GM18868 (cell line): ENCODE results near the gene UTF1.

Experiments
- ATAC-seq: cut with Tn5 transposase; IDR thresholded peaks from one replicate; pipeline ENCODE4 v1.9.1; 2021; ENCODE audit warnings: mild to moderate bottlenecking, moderate library complexity; ENCODE audit not compliant: unreplicated experiment

Gene UTF1, protein sequence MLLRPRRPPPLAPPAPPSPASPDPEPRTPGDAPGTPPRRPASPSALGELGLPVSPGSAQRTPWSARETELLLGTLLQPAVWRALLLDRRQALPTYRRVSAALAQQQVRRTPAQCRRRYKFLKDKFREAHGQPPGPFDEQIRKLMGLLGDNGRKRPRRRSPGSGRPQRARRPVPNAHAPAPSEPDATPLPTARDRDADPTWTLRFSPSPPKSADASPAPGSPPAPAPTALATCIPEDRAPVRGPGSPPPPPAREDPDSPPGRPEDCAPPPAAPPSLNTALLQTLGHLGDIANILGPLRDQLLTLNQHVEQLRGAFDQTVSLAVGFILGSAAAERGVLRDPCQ

DNA sequence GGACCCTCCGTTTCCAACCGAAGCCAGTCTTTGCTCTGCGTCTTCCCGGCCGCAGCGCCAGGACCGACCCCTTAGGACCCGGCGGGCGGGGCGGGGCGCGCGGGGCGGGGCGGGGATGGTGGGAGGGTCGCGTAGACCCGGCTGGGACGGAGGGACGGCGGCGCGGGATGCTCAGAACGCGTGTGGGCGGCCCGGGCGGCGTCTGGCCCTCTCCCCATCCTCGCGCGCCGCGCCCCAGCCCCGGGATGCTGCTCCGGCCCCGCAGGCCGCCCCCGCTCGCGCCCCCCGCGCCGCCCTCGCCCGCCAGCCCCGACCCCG is at the start of gene UTF1:
TSS of gene UTF1 (plus strand) at position 174 of the 318 bp plus-strand sequence. CDS start at position 246, 72 bp downstream.
- no peak for ATAC-seq

DNA sequence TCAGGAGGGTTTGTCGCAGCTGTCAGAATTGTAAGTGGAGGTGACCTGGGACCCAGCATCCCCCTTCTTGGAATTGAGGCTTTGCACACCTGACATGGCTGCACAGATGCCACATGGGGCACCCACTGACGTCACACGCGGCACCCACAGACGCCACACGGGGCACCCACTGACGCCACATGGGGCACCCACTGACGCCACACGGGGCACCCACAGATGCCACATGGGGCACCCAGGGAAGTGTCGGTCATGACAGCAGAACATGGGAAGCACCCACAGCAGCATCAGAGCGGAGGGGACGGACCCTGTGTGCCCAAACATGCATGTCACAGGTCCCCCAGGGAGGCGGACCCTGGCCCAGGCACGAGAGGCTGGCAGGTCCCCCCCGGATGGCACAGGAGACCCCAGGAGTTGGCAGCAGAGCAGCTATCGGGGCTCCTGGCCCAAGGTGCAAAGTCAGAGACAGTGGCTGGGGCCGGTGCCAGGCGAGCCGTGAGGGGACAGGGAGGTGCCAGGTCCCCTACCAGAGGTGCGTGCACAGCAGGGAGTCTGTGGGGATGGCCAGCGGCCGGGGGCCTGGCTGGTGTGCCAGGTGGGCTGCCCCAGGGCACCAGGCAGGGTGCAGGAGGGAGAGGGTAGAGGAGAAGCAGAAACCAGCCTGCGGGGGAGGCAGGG is 48.9 kb upstream of the UTF1 start:
- ATAC-seq: no peak

DNA sequence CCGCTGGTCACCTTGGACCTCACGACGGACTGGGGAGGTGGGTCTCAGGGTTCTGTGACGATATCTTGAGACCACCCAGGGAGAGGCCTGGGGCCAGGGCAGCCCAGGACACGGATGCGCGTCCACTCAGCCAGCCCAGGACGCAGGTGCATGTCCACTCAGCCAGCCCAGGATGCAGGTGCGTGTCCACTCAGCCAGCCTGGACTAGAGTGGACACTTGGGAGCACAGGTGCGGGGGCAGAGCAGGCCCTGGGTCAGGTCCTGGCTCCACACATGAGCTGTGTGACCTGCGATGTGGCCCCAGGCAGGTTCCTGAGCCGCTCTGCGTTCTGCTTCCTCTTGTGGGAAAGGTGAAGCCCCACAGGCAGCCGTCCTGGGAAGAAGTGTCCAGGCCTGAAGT is 47.8 kb upstream of the UTF1 start:
- ATAC-seq: no peak

DNA sequence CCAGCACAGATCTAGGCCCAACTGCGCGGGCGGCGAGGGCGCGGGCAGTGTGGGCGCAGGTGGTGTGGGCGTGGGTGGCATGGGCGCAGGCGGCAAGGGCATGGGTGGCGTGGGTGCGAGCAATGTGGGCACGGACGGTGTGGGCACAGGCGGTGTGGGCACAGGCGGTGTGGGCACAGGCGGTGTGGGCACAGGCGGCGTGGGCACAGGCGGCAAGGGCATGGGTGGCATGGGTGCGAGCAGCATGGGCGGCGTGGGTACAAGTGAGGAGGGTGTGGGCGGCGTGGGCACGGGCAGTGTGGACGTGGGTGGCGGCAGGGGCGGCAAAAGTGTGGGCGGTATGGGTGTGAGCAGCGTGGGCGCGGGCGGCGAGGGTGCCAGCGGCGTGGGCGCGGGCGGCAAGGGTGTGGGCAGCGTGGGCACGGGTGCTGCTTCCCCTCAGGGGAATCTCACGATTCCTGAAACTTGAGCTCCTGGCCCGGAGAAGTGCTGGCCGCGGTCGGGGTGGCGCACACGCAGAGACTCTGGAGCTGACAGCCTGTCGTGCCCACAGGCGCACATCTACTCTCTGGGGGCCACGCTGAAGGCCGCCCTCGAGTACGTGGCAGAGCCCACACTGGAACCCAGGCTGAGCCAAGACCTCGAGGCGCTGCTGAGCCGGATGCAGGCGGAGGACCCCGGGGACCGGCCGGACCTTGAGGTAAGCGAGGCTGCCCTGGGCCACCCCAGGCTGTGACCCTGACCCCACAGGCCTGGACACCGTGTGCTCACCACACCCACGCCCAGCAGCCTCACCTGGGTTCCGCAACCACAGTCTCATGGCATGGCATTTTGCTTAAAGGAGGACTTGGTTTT is 47.0 kb upstream of the UTF1 start:
- ATAC-seq: no peak

DNA sequence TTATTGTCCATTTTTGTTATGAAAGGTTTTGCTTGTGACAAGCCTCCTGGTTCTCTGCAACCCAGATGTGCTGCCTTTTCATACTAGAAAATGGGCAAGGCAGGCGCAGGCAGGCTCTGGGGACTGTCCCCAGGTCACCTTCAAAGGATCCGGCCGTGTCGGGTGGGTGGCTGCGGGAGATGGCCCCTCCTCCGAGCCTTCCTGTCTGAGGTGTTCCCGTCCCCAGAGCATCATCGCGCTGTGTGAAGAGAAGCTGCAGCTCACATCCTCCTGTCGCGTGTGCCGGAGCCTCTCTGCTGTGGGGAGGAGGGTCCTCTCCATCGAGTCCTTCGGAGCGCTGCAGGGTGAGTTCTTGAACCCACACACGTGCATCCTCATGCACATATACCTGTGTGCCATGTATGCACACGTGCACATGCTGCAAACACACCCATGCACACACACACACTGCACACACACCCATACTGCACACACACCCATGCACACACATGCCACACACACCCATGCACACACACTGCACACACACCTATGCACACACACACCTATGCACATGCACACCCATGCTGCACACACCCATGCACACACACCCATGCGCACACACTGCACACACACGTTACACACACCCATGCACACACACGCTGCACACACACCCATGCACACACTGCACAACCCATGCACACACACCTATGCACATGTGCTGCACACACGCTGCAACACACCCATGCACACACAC is 46.2 kb upstream of the UTF1 start:
- no peak for ATAC-seq

DNA sequence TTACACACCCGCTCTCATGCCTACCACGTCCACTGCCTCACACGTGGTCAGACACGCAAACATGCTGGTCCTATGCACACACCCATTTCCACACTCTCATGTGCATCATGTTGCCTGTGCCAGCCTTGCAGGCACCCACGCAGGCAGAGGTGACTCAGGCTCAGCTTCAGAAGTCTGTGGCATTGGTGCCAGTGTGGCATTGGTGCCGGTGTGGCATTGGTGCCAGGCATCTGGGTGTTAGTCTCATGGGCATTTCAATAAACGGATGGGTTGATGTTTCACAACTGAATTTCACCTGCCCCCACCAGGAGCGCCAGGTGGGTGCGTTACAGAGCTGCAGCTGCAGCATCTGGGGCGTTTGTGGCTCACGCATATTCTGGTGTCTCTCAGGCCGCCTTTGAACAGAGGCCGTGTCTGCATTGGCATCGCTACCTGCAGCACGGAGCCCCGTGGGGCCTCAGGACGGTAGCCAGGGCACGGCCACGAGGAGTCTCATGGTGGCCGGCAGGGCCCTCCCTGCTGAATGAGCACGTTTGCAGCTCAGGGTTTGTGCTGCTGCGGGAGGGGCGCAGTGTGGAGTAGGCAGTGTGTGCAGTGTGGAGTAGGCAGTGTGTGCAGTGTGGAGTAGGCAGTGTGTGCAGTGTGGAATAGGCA is 45.3 kb upstream of the UTF1 start:
- ATAC-seq: no peak

DNA sequence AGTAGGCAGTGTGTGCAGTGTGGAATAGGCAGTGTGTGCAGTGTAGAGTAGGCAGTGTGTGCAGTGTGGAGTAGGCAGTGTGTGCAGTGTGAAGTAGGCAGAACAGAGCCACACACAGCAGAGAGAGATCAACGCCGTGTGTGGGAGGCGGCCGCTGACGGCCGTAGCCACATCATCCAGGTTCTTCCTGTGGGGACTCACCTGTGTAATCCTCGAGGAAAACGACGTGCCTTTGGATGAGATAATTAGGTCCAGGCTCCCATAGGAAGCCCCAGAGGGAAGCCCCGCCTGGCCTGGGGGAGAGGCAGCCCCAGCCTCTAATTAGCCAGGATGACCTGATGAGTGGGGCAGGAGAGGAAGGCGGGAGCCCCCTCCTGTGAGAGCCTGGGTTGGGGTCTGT is 44.6 kb upstream of the UTF1 start:
- no peak for ATAC-seq

DNA sequence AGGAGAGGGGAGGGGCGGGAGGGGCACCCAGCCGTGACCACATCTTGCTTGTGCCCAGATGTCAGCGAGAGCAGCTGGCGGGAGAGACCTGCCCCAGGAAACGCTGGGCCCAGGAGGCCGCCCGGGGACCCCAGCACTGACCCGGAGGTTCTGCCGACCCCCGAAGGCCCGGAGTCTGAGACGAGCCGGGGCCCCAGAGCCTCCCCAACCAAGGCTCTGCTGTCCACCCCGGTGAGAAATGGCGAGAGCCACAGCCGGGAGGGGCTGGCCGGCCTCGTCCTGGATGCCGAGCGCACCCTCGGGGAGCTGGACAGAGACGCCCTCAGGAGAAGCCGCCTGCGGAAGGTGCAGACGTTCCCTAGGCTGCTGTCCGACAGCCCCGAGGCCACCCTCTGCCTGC is 44.1 kb upstream of the UTF1 start:
- ATAC-seq: no peak

DNA sequence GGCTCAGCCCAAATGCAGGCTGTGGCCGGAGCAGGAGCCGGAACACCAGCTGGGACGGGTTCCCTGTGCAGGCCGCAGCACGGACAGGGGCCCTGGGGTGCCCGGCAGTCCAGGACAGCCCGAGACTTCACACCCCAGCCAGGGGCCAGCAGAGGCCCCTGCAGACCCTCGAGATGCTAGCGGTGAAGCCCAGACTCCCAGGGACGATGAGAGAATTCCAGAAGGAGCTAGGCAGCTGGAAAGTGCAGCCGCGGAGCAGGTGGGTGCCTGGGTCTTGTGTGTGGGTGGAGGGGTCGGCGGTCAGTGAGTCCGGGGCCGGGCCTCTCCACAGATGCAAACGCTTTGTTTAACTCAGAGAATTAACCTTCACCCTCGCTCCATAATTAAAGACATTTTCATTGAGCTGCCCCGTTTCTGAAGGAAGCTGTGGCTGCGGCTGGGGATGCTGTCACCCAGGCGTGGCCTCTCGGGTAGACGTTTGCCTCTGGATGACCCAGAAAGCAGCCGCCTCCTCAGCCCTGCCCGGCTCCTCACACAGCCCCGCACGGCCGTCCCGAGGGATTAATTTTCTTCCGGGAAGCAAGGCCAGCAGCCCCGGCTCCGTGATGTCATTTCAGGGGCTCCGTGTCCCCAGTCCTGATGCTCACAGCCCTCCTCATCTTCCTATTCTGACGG is 43.5 kb upstream of the UTF1 start:
- no peak for ATAC-seq

DNA sequence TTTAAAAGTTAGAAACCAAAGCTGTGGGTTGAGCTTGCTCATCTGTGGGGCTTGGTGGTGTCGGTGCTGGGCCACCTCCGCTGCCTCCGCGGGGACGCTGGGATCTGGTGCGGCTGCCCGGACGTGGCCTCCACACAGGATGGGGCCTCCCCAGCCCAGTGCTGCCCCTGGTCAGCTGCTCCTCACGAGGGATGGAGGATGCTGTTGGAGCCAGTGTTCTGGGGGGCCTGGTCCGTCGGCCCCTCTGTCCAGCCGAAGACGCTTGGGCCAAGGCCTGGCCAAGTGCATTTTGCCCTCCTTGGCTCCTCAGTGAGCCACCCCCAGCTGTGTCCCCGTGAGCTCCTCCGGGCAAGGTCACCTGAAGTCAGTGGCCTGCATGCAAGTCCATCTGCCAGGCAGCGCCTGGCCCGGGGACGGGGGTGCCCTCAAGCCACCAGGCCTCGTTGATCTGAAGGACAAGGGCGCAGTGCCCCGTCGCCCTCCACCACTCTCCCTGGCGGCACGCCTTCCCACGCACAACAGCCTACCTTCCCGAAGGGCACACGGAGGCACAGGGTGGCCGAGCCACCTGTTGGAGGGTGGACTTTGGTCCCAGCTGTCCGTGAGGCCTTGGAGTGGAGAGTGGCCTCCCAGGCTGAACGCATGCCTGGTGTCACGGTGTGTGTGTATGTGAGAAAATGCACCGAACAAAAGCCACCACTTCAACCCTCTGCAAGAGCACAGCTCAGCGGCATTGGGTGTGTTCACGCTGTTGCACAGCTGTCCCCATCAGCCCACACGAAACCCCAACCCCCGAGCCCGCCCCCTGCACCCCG is 42.7 kb upstream of the UTF1 start:
- ATAC-seq: no peak

DNA sequence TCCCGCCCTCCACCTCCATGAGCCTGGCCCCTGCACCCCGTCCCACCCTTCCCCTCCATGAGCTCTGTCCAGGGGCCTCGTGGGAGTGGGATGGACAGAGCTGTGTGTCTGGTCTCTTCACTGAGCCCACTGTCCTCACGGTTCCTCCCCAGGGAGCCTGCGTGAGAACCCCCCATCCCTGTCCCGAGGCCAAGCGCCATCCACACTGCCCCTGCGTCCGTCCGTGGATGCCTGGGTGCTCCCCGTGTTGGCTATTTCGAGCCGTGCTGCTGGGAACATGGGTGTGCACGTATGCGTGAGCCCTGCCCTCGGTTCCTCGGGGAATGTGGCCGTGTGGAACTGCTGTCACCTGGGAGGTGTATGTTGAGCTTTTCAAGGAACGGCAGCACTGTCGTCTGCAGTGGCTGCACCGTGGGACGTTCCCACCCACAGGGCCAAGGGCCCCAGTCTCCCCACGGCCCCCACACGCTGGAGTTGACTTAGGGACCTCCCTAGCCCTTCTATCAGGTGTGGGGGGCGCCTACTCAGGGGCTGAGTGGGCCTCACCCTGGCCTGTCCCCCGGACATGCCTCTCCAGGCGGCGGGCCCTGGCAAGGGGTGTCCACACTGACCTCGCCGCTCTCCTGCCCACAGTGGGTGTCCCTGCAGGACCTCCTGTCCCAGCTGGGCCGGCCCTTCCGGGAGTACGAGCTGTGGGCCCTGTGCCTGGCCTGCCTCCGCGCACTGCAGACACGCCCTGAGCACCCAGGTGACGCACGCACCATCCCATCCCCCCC is 41.9 kb upstream of the UTF1 start:
- ATAC-seq: no peak

DNA sequence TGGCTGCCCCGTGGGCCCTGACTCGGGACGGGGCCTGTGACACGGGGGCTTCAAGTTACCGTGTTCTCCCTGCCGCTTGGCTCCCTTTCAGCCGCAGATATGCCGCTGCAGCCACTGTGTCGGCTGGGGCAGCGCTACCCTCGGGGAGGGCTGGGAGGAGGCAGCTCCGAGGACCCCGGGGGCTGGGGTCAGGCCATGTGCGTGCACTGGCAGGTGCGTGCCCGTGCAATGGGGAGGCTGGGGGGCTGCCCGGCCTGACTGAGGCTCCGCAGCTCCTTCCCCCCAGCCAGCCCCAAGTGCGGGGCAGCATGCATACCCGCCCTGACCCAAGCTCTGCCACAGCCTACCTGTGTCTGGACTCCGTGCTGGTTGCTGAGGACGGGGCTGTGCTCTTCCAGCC is 40.8 kb upstream of the UTF1 start:
- no peak for ATAC-seq

DNA sequence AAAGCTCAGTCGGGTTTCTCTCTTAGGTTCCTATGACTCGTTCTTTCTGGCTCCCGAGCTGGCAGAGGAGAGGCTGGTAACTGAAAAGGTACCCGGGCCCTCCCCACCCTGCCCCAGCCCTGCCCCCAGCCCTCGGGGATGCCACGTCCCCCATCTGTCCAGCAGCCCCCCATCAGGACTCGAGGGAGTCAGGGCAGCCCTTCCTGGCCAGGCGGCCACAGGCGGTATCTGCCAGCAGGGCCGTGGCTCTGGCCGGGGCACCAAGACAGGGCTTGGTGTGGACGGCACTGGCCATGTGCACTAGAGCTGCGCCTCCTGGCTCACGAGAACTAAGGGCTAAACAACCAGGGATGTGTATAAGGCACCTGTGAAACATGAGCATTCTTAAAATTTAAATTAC is 40.3 kb upstream of the UTF1 start:
- no peak for ATAC-seq

DNA sequence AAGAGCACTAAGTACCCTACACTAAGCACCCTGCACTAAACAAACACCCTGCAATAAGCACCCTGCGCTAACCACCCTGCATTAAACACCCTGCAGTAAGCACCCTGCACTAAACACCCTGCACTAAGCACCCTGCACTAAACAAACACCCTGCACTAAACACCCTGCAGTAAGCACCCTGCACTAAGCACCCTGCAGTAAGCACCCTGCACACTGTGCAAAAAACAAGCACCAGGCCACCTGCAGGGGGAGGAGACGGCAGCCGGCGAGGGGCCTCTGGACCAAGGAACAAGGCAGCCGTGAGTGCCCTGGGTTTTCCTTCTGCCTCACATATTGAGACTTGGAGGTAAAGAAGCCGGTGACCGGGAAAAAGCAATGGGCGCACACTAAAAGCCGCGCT is 39.8 kb upstream of the UTF1 start:
- no peak for ATAC-seq

DNA sequence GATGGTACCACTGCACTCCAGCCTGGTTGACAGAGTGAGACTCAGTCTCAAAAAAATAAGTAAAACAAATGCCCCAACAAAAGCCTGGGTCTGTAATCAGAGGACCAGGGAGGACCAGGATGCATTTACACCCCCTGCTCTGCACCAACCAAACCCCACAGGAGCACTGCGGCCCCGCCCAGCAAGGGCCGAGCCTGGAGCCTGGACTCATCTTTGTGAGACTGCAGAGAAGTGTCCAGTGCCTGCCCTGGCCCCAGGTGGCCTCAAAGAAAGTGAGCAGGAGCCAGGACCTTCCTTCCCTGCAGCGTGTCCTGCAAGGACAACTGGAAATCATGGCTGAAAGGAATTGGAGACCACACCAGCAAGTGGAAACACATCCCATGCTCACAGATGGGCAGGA is 38.4 kb upstream of the UTF1 start:
- ATAC-seq: no peak

DNA sequence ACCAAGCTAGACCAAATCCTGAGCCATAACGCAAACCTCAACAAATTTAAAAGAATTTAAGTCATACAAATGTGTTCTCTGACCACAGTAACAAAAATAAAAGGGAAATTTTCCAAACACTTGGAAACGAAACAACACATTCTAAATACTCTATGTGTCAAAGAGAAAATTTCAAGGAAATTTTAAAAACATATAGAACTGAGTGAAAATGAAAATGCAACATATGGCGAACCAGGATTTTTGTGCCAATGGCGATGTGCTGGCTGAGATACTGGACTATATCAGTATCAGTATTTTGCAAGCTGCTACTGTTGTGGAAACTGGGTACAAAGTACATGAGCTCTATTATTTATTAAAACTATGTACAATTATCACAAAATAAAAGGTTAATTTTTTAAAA is 35.9 kb upstream of the UTF1 start:
- ATAC-seq: no peak

DNA sequence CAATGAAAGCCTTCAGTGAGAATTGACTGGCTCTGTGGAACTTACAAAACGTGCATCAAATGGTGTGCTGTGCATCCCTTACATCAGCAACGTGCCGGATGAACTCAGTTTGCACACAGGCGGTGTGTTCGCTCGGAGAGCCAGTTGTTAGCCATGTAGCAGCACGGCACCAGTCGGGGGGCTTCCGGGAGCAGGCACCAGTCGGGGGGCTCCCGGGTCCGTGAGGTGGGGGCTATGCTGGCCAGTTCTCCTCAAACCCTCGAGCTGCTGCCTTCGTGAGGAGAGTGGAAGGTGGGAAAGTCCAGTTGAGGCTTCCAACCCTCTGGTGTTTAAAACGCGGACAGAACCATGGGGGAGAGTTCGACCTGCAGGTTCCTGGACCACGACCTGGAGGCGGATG is 34.9 kb upstream of the UTF1 start:
- ATAC-seq: no peak

DNA sequence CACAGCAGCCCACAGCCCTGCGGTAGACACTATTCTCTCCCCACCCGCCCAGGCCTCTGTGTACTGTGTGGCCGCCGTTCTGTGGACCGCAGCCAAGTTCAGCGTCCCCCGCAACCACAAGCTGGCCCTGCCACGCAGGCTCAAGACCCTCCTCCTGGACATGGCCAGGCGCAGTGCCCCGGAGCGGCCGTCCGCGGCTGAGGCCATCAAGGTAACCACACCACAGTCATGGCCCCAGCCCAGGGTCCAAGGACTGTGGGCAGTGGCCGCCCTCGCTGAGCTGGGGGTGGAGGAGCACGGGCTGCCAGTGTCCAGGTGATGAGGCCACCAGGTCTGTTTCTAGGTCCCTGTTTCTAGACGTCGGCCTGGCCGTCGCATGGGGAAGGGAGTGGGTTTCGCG is 34.4 kb upstream of the UTF1 start:
- ATAC-seq: no peak
